HG02798 (cell line): ENCODE results near the gene TNFRSF12A.

Experiments used
- ATAC-seq: cut with Tn5 transposase; IDR thresholded peaks from one replicate; pipeline ENCODE4 v1.9.1; 2021; ENCODE audit warnings: mild to moderate bottlenecking; ENCODE audit not compliant: unreplicated experiment, poor library complexity

TNFRSF12A gene

DNA sequence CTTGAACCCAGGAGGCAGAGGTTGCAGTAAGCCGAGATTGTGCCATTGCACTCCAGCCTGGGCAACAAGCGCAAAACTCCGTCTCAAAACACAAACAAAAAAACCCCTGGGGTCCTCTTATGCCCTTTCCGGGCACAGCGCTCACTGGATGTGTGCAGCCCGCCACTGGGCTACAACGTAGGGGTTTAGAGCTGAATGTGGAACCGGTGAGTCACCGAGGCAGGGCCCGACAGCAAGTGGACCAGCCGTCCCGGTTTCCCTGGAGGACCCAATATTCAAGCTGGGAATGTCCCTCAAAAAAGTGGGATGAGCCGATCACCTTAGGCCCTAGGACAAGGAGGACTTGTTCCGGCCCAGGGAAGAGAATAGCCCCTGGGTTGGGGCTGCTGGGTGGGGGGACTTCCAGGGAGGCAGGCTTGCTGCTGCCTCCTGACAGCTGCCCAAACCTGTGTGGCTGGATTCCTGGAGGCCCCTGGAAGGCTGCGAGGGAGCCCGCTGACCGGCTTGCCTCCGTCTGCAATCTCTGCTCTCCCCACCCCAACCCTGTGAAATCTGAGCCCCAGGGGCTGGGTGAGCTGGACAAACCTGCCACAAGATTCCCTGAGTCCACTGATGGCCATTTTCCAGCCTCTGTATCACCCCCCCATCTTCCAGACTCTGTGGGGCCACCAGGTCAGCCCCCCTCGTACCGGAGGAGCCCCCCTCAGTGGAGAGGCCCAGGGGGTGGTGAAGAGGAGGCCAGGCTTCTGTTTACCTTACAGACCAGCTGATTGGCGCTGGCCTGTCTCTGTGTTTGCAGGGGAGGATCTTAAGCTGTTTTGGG is 10.4 kb upstream of the TNFRSF12A start:
- ATAC-seq, result no peak

DNA sequence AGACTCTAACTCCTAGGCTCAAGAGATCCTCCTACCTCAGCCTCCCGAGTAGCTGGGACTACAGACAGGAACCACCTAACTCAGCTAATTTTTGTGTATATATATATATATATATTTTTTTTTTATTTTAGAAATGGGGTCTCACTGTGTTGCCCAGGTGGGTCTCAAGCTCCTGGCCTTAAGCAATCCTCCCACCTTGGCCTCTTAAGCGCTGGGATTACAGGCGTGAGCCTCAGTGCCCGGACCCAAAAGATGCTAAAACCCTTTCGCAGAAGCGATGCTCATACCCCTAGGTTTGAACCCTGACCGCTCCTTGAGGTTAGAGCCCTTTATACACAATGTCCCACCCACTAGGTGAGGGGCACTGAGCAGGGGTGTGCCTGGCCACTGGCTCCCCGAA is 9.7 kb upstream of the TNFRSF12A start:
- ATAC-seq, result no peak

DNA sequence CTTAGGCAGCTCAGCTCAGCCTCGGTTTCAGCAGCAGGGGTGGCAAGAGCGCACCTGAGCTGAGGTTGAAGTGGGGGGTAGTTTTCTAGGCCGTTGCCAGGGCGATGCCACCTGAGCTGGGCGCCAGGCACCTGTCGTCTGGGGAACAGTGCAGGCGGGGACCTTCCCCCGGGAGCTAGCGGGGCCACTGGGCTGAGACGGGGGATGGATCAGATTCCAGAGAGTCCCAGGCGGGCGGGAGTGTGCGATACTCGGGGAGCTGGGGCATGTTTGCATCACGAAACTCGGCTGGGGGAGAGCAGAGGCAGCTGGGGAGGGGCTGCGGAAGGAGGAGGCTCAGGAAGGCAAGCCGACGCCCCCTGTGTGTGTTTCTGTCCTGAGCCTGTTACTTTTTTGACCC is 7.9 kb upstream of the TNFRSF12A start:
- ATAC-seq, result no peak

DNA sequence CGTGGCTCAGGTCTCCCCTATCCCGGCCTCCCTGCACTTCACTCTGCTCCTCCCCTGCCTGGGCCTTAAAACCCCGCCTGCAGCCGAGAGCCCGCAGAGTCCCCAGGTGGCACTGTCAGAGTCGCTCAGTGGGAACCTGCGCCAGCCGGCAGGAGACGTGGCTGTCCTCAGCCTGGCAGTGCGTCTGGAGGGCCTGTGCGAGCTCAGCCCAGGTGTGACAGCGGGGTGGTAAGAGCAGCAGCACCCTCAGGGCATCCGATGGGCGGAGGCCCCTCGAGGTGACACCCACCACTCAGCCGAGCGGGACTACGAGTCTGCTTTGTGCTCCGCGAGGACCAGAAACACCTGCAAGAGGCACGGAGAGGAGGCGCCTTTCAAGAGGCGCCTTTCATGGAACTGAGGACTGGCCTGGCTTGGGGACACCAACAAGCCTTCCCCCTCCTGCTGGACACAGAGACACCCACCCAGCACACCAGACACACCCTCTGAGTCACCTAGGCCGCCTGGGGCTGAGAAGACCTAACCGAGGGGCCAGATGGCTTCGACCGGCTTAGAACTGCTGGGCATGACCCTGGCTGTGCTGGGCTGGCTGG is 7.2 kb upstream of the TNFRSF12A start, which contains the start of gene CLDN9:
Gene CLDN9 (plus strand): TSS at position 96 of the 593 bp plus-strand sequence. CDS start 440 bp downstream, at position 536.
- no peak for ATAC-seq

DNA sequence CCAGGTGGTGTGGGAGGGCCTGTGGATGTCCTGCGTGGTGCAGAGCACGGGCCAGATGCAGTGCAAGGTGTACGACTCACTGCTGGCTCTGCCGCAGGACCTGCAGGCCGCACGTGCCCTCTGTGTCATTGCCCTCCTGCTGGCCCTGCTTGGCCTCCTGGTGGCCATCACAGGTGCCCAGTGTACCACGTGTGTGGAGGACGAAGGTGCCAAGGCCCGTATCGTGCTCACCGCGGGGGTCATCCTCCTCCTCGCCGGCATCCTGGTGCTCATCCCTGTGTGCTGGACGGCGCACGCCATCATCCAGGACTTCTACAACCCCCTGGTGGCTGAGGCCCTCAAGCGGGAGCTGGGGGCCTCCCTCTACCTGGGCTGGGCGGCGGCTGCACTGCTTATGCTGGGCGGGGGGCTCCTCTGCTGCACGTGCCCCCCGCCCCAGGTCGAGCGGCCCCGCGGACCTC is 6.6 kb upstream of the TNFRSF12A start:
- no peak for ATAC-seq

DNA sequence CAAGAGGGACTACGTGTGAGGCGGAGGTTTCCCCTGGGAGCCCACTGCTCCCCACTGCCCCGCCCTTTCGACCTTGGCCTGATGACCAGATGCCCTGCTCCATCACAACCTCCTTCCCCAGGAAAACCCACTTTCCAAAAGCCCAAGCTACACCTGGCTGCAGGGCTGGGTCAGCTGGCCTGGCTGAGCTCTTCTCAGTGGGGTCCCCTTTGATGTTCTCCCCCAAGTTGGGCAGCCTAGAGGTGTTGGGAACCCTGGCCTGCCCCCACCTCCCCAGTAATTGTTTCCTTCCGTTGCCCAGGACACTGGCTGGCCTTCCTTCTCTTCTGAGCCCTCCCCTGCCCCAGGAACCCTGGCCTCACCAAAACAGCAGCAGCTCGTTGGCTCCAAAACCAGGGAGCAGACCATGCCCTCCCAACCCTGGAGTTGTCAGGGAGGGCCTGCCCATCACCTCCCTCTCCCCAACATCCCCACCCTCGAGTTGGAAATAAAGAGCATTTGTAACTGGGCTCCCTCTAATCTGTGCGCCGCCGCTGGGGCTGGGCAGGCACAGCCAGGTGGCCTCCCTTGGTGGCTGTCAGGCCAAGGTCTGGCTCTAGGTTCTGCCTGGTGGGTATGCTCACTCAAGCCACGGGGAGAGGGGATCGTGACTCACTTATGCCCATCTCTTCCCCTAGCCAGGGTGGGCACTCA is 6.0 kb upstream of the TNFRSF12A start:
- ATAC-seq, result no peak

DNA sequence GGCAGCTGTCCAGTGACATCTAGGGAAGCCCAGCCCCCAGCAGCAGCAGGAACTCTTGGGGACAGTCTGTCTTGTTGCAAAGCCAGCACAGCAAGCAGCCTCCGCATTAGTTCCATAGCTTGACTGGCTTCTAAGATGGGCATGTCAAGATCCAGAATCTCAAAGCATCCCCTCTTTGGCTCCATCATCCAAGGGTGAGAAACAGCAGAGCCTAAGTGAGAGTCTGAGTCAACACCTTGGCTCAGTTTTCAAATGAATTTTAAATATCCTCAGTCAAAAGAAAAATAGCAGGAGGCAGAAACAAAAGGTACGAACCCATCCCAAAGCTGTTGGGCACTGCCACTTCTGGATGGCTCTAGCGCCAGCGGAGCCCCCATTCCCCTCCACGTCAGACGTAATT is 5.2 kb upstream of the TNFRSF12A start:
- ATAC-seq, result no peak

DNA sequence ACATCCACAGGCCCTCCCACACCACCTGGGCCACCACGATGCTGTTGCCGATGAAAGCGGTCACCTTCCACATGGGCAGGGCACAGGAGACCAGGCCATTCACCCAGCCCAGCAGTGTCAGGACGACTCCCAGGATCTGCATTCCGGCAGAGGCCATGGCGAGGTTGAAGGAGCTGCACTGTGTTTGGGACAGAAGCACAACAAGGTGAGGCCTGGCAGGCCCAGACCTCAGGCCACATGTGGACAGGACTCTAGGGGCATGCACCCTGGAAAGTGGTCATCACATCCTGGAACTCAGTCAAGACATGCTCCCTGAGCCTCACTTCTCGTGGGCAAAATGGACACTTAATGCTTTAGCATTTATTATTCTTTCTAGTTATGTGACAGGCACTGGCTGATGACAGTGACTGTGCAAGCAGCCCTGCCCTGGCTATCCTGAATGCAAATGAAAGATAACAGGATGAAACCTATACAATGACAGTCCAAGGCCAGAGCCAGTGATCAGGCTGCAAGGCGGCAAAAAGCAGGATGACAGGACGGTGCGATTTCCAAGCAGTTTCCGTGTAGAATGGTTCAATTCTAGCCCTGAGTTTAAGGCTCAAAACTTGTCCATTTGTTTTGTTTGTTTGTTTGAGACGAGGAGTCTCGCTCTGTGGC is 4.2 kb upstream of the TNFRSF12A start:
- no peak for ATAC-seq

DNA sequence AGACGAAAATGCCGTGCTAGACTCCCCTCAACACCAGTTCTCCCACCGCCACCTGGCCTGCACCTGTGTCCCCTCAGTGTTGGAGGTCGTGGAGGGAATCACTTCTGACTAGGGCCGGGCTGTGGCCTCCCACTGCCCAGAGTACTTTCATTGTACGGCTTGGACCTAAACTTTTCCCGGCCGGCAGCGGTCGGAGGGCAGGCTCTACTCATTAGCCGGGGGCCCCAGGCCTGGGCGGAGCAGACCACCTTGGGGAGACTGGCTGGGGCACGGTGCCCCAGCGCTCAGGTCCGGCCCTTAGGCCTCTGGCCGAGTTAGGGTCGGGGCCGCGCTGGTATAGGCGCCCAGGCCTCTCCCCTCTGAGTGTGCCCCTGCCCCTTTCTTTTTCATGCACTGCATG is 2.8 kb upstream of the TNFRSF12A start:
- ATAC-seq, result no peak

DNA sequence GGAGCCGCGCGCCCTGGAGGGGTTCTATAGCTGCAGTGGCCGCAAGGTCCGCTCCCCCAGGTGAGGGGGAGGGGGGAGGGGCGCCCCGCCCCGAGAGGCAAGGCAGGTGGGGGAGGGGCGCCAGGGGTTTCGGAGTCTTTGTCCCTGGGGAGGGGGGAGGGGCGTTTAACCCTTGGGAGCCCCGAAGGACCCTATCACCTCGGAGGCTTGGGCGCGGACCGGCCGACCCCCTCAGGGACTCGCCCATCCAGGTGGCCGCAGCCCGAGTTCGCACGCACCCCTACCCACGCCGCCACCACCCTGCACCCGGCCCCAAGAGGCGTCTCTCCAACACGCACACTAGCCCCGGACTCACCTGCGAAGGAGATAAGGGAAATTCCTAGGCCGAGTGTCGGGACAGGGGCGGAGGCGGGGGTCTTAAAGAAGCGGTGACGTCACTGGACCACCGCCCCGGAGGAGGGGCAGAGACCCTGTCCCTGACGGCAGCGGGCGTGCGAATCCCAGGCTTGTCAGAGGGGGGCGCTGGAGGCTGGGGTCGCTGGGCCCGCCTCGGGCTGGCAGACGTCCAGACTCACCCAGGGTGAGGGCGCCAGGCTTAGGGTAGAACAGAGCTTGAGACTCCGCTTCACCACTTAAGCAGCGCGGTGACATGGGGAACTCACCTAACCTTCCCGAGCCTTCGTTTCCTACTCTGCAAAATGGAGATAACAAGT is 2.2 kb upstream of the TNFRSF12A start, which contains the start of gene CLDN6:
Gene CLDN6 (minus strand): TSS at position 390 of the 713 bp plus-strand sequence. CDS start 2,162 bp downstream, outside the sequence.
- ATAC-seq, result no peak

DNA sequence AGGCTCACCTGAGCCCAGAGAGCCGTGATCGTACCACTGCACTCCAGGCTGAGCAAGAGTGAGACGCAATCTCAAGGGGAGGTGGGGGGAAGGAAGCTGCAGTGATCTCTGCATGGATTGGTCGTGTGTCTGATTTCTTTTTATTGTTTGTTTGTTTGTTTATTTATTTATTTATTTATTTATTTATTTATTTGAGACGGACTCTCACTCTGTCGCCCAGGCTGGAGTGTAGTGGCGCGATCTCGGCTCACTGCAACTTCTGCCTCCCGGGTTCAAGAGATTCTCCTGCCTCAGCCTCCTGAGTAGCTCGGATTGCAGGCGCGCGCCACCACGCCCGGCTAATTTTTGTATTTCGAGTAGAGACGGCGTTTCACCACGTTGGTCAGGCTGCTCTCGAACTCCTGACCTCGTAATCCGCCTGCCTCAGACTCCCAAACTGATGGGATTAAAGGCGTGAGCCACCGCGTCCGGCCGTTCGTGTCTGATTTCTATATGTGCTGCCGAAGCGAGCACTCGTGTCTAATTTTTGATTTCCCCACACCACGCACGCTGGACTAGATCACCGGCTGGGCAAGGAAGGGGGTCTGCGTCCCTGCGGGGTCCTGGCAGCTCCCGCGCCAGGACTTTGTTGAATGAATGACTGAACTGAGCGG is 448 bp upstream of the TNFRSF12A start:
- no peak for ATAC-seq

DNA sequence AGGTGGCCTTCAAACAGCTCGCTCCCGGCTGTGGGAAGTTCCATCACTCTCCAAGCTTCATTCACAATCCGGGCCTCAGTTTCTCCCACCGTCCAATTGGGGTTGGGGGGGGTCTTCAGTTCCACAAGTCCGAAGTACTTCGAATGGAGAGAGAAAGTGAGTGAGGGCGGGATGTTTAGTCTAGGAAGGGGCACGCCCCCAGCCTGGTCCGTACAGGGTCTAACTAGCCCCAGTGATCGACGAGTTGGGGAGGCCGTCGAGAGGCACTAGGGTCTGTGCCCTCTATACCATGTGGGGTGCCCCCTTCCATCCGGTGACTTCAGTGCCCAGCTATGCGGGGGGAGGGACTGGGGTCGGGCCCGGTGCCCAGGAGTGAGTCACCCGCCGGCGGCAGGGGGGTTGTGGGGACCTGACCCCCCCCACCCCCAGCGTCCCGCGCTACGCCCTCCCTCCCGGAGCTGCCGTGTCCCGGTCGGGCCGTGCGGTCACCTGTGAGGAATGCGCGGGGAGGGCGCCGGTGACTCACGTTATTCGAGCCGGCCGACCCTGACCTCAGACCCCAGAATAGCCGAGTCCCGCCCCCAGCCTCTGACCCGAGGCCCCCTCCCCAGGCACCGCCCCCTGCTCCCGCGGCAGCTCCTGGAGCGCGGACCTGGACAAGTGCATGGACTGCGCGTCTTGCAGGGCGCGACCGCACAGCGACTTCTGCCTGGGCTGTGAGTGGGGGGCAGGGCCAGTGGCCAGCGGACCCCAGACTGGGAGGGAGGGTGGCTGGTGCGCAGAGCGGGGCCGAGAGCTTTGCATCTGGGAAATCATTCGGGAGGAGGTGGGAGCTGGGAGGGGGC is 658 bp downstream of the TNFRSF12A start:
- no peak for ATAC-seq

DNA sequence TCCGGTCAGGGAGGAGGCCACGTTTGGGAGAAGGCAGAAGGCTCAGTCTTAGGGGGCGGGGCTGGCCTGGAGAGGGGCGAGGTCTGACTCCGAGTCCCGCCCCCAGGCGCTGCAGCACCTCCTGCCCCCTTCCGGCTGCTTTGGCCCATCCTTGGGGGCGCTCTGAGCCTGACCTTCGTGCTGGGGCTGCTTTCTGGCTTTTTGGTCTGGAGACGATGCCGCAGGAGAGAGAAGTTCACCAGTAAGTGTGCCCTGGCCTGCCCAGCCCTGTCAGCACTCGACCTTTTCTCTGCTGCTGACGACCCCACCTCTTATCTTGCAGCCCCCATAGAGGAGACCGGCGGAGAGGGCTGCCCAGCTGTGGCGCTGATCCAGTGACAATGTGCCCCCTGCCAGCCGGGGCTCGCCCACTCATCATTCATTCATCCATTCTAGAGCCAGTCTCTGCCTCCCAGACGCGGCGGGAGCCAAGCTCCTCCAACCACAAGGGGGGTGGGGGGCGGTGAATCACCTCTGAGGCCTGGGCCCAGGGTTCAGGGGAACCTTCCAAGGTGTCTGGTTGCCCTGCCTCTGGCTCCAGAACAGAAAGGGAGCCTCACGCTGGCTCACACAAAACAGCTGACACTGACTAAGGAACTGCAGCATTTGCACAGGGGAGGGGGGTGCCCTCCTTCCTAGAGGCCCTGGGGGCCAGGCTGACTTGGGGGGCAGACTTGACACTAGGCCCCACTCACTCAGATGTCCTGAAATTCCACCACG is 1.5 kb downstream of the TNFRSF12A start:
- no peak for ATAC-seq

DNA sequence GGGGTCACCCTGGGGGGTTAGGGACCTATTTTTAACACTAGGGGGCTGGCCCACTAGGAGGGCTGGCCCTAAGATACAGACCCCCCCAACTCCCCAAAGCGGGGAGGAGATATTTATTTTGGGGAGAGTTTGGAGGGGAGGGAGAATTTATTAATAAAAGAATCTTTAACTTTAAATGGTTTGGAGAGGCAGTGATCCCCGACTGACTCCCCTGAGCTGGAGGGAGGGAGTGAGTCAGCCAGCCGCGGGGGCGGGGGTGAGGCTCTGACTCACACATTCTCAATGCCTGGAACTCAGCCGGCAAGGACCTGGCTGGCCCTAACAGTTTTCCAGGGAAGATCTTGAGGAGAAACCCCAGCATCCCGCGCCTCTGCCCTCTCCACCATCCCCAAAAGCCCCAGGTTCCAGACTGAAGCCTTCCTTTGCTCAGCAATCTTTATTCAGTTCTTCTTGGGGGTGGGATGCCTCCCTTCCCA is 2.1 kb downstream of the TNFRSF12A start:
- no peak for ATAC-seq

DNA sequence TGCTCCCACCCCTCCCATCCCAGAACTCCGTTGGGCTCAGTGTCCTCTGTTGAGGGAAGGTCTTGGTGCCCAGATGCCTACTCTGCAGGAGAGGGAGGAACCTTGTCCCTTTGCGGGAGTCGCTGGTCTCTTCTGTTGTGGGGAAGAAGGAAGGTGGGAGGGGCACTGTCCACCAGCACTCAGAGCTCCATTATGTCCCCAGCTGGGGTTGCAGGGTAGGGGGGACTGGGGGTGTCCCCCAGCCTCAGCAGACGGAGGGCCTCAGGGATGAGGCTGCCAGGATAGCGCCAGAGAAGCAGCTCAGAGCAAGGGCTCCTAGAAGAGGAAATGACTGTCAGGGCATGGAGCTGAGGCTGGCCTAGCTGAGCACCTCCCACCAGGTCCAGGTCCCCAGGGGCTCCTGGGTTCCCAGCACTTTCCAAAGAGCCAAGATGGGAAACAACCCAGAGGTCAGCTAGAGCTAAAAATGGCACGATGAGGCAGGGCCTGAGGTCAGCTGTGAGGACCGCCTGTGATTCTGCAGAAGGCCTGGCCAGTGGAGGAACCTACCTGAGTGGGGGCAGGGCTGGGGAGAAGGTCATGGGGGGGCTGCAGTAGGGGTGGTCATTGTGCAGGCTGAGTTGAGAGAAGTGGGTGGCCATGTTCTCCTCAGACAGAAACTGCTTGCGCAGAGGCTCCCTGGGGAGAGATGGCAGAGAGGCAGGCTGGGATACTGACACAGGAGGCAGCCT is 2.7 kb downstream of the TNFRSF12A start:
- ATAC-seq, result no peak

DNA sequence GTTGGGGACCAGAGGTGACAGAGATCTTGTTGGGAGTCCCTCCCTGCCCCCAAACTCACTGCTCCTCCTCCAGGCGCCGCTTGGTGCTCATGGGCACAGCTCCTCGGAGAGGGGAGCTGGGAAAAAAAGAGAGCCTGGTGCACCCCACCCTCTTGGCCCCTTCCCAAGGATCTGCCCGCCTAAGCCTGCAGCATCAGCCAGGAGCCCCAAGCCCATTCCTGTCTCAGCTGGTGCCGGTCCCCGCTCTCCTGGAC is 3.2 kb downstream of the TNFRSF12A start:
- no peak for ATAC-seq
